WERI-Rb-1 (cell line): ENCODE data around the gene C13orf42.

Experiments
- DNase-seq: peaks from one replicate; pipeline ENCODE4 v3.0.0-alpha.2; 2020
- H3K27ac ChIP-seq: fragments of 250-450 bp; sonication (Bioruptor Pico); 2 replicates; pipeline ENCODE4 v1.5.1; 2020; ENCODE audit warnings: mild to moderate bottlenecking, moderate library complexity
- H3K27me3 ChIP-seq: fragments of 250-450 bp; sonication (Bioruptor Pico); 2 replicates; pipeline ENCODE4 v1.5.1; 2021; ENCODE audit warnings: mild to moderate bottlenecking, low read depth, moderate library complexity; ENCODE audit not compliant: insufficient read depth, severe bottlenecking
- H3K36me3 ChIP-seq: fragments of 250-450 bp; sonication (Bioruptor Pico); 2 replicates; pipeline ENCODE4 v1.5.1; 2020; ENCODE audit warnings: mild to moderate bottlenecking, moderate library complexity
- H3K4me3 ChIP-seq: 2 replicates; pipeline ENCODE4 v1.5.1; 2011; ENCODE audit warnings: low read depth, mild to moderate bottlenecking, control low read depth, low read length
- H3K9me3 ChIP-seq: fragments of 250-450 bp; sonication (Bioruptor Pico); 2 replicates; pipeline ENCODE4 v1.5.1; 2021; ENCODE audit warnings: mild to moderate bottlenecking, moderate library complexity; ENCODE audit not compliant: severe bottlenecking
- TF ChIP-seq, protein P1 (sequence below): IDR thresholded peaks from 2 replicates; pipeline ENCODE4 v1.5.1; 2011; ENCODE audit warnings: low read depth, mild to moderate bottlenecking, control low read depth, inconsistent platforms, low read length

The C13orf42 gene

DNA sequence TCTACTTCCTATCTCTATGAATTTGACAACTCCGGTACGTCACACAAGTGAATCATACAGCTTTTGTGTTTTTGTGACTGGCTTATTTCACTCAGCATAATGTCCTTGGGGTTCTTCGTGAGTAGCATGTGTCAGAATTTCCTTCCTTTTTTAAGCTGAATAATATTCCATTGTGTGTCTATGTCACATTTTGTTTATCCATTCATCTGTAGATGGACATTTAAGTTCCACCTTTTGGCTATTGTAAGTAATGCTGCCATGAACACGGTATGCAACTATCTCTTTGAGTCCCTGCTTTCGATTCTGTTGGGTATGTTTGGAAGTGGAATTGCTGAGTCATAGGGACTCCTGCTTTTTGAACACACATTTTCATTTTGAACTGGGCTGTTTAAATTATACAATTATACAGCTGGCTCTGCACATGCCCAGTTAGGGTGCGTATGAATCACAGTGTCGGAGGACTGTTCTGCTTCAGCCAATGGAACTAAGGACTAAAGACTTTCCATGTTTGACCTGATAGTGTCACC lies 43.0 kb upstream of the C13orf42 start:
- Histone ChIP-seq H3K27me3 (no peaks in the 10 kb centered on the region), H3K4me3 (no peak overlapping the region), H3K36me3 (no peaks in the 10 kb centered on the region), H3K27ac (no peak overlapping the region), H3K9me3 (peaks cover 2% of the 10 kb centered on the region)
- no peak for DNase-seq
- TF ChIP-seq, protein P1, sequence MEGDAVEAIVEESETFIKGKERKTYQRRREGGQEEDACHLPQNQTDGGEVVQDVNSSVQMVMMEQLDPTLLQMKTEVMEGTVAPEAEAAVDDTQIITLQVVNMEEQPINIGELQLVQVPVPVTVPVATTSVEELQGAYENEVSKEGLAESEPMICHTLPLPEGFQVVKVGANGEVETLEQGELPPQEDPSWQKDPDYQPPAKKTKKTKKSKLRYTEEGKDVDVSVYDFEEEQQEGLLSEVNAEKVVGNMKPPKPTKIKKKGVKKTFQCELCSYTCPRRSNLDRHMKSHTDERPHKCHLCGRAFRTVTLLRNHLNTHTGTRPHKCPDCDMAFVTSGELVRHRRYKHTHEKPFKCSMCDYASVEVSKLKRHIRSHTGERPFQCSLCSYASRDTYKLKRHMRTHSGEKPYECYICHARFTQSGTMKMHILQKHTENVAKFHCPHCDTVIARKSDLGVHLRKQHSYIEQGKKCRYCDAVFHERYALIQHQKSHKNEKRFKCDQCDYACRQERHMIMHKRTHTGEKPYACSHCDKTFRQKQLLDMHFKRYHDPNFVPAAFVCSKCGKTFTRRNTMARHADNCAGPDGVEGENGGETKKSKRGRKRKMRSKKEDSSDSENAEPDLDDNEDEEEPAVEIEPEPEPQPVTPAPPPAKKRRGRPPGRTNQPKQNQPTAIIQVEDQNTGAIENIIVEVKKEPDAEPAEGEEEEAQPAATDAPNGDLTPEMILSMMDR, result no peak

DNA sequence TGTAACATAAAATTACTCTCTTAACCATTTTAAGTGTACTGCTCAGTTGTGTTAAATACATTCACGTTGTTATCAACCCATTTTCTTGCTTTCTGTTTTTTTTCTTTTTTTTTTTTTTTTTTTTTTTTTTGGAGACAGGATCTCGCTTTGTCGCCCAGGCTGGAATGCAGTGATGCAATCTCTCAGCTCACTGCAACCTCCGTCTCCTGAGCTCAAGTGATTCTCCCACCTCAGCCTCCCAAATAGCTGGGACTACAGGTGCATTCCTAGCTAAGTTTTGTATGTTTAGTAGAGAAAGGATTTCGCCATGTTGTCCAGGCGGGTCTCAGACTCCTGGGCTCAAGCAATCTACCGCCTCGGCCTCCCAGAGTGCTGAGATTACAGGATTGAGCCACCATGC lies 42.5 kb upstream of the C13orf42 start:
- no peaks in the 10 kb centered on the region for H3K36me3 ChIP-seq
- TF ChIP-seq, protein P1, result no peak
- no peaks in the 10 kb centered on the region for H3K27me3 ChIP-seq
- no peak overlapping the region for H3K27ac ChIP-seq
- peaks cover 2% of the 10 kb centered on the region for H3K9me3 ChIP-seq
- H3K4me3 ChIP-seq, result no peak overlapping the region
- DNase-seq, result no peak

DNA sequence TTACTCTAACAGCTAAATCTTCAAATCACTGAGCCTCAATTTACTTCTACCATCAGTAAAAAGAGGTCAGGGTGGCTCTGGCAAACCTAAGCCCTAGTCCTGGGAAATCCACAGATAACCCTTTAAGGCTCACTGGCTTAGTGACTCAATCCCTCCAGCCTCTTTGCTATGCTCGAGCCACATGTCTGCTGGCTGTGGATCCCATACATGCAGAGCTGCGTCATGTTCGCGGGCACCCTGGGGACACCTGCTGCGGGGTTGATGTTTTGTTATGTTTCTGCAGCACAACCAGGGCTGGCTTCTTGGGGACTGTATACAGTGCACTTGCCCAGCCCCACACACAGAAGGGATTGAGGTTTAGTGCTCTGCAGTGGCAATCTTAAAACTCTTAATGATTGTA lies 41.6 kb upstream of the C13orf42 start:
- Histone ChIP-seq H3K27ac (peak overlapping the region; percentile 20; the same call in 1 of the 2 replicates), H3K4me3 (no peak overlapping the region), H3K36me3 (no peaks in the 10 kb centered on the region), H3K9me3 (peaks cover 2% of the 10 kb centered on the region), H3K27me3 (no peaks in the 10 kb centered on the region)
- DNase-seq, result peak; percentile 68
- TF ChIP-seq, protein P1, result no peak

DNA sequence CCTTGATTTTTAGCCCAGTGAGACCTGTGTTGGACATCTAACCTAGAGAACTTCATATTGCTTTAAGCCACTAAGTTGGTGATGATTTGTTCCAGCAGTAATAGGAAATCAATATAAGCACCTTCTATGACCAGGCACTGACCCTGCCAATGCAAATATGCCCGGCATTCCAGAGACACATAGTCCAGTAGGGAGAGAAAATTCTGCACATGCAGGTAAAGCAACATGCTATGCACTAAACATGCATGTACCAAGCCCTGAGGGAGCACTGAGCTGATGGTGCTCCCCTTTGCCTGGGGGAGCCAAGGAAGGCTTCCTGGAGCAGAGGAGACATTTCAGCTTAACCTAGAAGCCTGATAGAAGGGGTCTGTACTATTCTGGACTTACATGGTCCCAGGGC lies 40.4 kb upstream of the C13orf42 start:
- Histone ChIP-seq H3K9me3 (peaks cover 2% of the 10 kb centered on the region), H3K27ac (no peak overlapping the region; the same call in 1 of the 2 replicates), H3K4me3 (no peak overlapping the region), H3K36me3 (no peaks in the 10 kb centered on the region), H3K27me3 (no peaks in the 10 kb centered on the region)
- no peak for DNase-seq
- TF ChIP-seq, protein P1, result no peak

DNA sequence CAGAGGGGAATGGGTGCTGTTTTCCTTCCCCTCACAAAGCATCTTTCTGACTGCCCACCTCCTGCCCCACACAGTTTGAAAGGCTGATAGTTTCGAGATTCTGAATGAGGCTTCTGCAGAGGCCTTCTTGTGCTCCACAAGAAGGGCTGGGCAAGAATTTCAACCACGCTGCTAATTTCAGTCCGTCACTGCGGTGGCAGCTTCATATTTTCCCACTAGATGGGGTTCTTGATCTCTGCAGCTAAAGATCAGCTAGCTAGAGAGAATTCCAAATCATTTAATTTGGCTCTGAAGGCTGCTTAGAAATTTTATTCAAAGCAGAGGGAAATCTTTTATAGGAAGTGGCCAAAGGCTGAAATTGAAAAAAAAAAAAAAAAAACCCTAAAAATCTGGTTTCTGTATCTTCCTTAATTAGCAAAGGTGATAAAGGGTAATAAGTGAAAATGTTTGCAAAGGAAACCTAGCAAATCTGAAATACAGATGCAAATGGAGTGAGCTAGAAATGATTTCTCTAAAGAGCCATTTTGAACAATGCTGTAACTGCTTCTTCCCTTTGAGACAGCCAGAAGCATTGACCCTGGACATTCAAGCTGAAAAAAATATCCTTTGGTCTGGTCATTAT lies 38.0 kb upstream of the C13orf42 start:
- Histone ChIP-seq H3K4me3 (no peak overlapping the region), H3K9me3 (peaks cover 2% of the 10 kb centered on the region), H3K36me3 (no peaks in the 10 kb centered on the region), H3K27ac (peak overlapping the region; percentile 66), H3K27me3 (no peaks in the 10 kb centered on the region)
- DNase-seq, result peak; percentile 47
- TF ChIP-seq, protein P1, result peak; percentile 58
